Endothelial cell (in vitro differentiated cells): ENCODE measurements around the gene JPT1. TPM values are rescaled to one million over a fixed set of nuclear protein-coding genes. Genes with fewer than 3 reads are reported as not detected.
A peak's percentile ranks its signal among the peaks of the same experiment; 100 is the strongest.

Source experiments
- DNase-seq: peaks from one replicate; pipeline ENCODE4 v3.0.0; 2021; ENCODE audit warnings: low spot score
- H3K27ac Mint-ChIP-seq: one replicate; pipeline ENCODE4 v1.8.0; 2021; ENCODE audit warnings: mixed read lengths, inconsistent platforms; ENCODE audit not compliant: unreplicated experiment
- H3K27me3 Mint-ChIP-seq: one replicate; pipeline ENCODE4 v1.8.0; 2021; ENCODE audit warnings: mild to moderate bottlenecking, moderate library complexity, mixed read lengths, inconsistent platforms; ENCODE audit not compliant: unreplicated experiment
- H3K36me3 Mint-ChIP-seq: one replicate; pipeline ENCODE4 v1.8.0; 2021; ENCODE audit warnings: mild to moderate bottlenecking, low read depth, mixed read lengths, inconsistent platforms; ENCODE audit not compliant: unreplicated experiment
- H3K4me1 Mint-ChIP-seq: one replicate; pipeline ENCODE4 v1.8.0; 2021; ENCODE audit warnings: mild to moderate bottlenecking, mixed read lengths, inconsistent platforms; ENCODE audit not compliant: unreplicated experiment
- H3K4me3 Mint-ChIP-seq: one replicate; pipeline ENCODE4 v1.8.0; 2021; ENCODE audit warnings: mild to moderate bottlenecking, mixed read lengths, inconsistent platforms; ENCODE audit not compliant: unreplicated experiment
- H3K9me3 Mint-ChIP-seq: one replicate; pipeline ENCODE4 v1.8.0; 2021; ENCODE audit warnings: mixed read lengths, inconsistent platforms; ENCODE audit not compliant: unreplicated experiment
- total RNA-seq: library from RNA; stranded (reverse); fragmentation: NEBNext Ultra II Directional; extraction: Animal tissue kit (Norgen Biotek cat#: 25700); gene quantifications from one replicate; pipeline ENCODE4 v1.2.1, GENCODE V29; 2021; ENCODE audit not compliant: unreplicated experiment
- TF ChIP-seq, protein P1 (sequence below): fragments of 200-600 bp; sonication (generic); IDR thresholded peaks from one replicate; pipeline ENCODE4 v1.5.0; 2021; ENCODE audit warnings: antibody characterized with exemption; ENCODE audit not compliant: unreplicated experiment

The JPT1 gene
- total RNA-seq, 1 donor from 2014 or later = 115 TPM

DNA sequence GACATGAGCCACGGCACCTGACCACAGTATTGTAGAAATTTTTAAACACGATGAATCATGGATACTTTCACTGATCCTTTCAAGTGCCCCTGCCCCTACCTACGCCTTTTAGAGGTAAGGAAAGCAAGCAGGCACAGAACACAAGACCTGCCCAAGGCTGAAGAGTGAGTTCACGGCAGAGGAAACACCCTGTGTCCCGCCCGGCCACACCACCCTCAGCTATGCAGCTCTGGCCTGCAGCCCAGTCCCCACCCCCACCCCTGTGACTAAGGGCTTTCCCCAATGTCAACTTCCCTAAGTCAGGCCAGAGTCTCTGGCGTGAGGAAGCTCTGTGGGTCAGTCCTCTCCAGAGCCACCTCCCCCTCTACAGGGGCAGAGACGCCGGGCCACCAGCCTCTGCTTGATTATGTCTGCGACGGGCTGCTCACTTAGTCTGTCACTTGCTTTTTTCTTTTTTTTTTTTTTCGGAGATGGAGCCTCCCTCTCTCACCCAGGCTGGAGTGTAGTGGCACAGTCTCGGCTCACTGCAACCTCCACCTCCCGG is 58.2 kb downstream of the JPT1 start:
- DNase-seq = no peak
- Mint-ChIP-seq H3K27me3 (peaks cover 17% of the 10 kb centered on the region), H3K36me3 (peaks cover 26% of the 10 kb centered on the region), H3K27ac (peak overlapping the region; percentile 64), H3K4me3 (no peak overlapping the region), H3K9me3 (no peaks in the 10 kb centered on the region), H3K4me1 (peaks cover 36% of the 10 kb centered on the region)
- TF ChIP-seq, protein P1, sequence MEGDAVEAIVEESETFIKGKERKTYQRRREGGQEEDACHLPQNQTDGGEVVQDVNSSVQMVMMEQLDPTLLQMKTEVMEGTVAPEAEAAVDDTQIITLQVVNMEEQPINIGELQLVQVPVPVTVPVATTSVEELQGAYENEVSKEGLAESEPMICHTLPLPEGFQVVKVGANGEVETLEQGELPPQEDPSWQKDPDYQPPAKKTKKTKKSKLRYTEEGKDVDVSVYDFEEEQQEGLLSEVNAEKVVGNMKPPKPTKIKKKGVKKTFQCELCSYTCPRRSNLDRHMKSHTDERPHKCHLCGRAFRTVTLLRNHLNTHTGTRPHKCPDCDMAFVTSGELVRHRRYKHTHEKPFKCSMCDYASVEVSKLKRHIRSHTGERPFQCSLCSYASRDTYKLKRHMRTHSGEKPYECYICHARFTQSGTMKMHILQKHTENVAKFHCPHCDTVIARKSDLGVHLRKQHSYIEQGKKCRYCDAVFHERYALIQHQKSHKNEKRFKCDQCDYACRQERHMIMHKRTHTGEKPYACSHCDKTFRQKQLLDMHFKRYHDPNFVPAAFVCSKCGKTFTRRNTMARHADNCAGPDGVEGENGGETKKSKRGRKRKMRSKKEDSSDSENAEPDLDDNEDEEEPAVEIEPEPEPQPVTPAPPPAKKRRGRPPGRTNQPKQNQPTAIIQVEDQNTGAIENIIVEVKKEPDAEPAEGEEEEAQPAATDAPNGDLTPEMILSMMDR = no peak

DNA sequence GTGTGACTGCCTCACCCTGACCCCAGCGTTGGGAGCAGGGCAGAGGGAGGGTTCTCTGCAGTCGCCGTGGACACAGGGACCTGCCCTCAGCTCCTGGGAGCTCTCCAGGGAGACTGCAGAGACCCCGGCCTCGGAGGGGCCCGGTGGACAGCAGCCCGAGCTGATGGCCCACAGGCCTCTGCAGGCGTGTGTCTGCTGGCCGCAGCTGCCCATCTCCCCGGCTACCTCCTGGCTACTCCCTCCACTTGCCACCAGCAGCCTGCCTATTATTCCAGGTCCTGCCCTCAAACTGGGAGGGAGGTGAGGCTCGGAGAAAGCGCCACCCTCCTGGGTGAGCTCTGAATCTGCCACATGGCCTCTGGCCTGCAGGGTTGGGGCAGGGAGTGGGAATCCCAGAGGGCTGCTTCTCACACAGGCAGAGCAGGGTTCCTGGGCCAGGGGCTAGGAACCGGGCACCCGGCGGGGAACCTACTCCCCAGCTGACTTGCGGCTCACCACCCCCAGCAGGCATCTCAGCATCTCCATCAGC is 59.4 kb downstream of the JPT1 start:
- TF ChIP-seq, protein P1 = no peak
- H3K4me3 Mint-ChIP-seq = no peak overlapping the region
- no peaks in the 10 kb centered on the region for H3K9me3 Mint-ChIP-seq
- peaks cover 48% of the 10 kb centered on the region for H3K4me1 Mint-ChIP-seq
- DNase-seq = no peak
- H3K27me3 Mint-ChIP-seq = peaks cover 22% of the 10 kb centered on the region
- H3K36me3 Mint-ChIP-seq = peaks cover 26% of the 10 kb centered on the region
- no peak overlapping the region for H3K27ac Mint-ChIP-seq

DNA sequence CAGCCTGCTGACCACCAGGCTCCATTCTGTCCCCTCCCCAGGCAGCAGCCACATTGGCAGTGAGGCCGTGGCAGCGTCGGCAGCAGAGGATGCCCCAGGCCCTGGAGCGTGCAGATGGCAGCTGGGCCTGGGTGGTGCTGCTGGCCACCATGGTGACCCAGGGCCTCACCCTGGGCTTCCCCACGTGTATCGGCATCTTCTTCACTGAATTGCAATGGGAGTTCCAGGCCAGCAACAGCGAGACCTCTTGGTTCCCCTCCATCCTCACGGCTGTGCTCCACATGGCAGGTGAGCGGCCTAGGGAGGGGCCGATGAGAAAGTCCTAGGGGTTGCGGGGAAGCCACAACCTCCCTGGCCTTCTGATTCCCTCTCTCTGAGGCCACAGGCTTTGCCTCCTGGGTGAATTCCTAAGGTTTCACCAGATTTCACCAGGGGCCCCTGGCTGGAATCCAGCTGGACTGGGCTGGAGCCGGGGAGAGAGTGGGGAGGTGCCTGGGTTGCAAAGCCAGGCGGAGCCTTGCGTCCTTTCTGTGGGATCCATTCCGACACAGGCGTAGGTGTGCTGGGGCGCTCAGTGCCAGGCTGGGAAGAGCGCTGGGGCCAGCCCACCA is 60.7 kb downstream of the JPT1 start:
- no peak overlapping the region for H3K4me3 Mint-ChIP-seq
- no peaks in the 10 kb centered on the region for H3K9me3 Mint-ChIP-seq
- DNase-seq = no peak
- TF ChIP-seq, protein P1 = no peak
- no peak overlapping the region for H3K27ac Mint-ChIP-seq
- H3K27me3 Mint-ChIP-seq = peaks cover 24% of the 10 kb centered on the region
- peaks cover 53% of the 10 kb centered on the region for H3K4me1 Mint-ChIP-seq
- peaks cover 20% of the 10 kb centered on the region for H3K36me3 Mint-ChIP-seq

DNA sequence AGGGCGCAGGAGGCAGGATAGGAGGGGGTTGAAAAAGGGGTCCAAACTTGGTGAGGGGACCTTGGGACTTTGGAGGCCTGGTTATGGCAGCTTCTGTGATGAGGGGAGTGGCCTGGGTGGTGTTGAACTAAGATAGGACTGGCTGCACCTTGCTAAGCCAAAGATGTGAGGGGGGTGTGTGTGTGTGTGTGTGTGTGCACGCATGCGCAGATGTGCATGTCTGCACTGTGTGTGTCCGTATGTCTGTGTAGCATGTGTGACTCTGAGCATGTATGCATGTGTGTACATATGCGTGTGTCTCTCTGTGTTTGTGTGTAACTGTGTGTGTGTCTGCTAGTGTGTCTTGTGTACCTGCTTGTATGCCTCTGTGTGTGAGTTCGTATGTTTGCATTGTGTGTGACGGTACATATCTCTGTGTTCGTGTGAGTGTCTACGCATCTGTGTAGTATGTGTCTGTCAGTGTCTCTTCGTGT is 62.4 kb downstream of the JPT1 start:
- no peak for DNase-seq
- peak overlapping the region; percentile 72 for H3K4me3 Mint-ChIP-seq
- peaks cover 25% of the 10 kb centered on the region for H3K27me3 Mint-ChIP-seq
- H3K4me1 Mint-ChIP-seq = peaks cover 48% of the 10 kb centered on the region
- TF ChIP-seq, protein P1 = no peak
- no peaks in the 10 kb centered on the region for H3K9me3 Mint-ChIP-seq
- peak overlapping the region; percentile 44 for H3K27ac Mint-ChIP-seq
- H3K36me3 Mint-ChIP-seq = peaks cover 14% of the 10 kb centered on the region
